ENCODE data around the gene SYNE2.
A peak's percentile ranks its signal among the peaks of the same experiment; 100 is the strongest.
"Not testable (repeated sequence)": the region's sequence is repeated elsewhere in the genome, so short reads cannot be mapped to it uniquely, and the experiment has no call there.

SYNE2 gene

GRCh38 chr14:64026600-64026999, 173.8 kb downstream of the SYNE2 start:
- no peak for DNase-seq

DNA sequence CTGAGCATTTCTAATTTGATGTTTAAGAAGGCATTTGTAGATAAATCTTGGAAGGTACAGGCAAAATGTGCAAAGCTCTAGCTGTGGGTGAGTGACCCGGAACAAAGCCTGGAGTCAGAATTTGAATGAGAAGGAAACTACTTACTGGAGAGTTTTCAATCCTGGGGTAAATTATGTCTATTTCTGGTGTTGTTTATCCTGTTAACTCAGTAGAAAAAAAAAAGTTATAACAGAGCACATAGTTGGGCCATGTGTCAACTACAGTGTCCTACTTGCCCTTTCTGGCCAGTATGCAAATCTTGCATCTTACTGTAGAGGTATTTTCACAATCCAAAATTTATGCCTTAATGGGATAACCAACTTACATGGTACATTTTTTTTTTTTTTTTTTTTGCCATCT, 182.3 kb downstream of the SYNE2 start:
- no peak for DNase-seq

GRCh38 chr14:64037869-64038745, 185.3 kb downstream of the SYNE2 start:
- DNase-seq: not testable (repeated sequence)

DNA sequence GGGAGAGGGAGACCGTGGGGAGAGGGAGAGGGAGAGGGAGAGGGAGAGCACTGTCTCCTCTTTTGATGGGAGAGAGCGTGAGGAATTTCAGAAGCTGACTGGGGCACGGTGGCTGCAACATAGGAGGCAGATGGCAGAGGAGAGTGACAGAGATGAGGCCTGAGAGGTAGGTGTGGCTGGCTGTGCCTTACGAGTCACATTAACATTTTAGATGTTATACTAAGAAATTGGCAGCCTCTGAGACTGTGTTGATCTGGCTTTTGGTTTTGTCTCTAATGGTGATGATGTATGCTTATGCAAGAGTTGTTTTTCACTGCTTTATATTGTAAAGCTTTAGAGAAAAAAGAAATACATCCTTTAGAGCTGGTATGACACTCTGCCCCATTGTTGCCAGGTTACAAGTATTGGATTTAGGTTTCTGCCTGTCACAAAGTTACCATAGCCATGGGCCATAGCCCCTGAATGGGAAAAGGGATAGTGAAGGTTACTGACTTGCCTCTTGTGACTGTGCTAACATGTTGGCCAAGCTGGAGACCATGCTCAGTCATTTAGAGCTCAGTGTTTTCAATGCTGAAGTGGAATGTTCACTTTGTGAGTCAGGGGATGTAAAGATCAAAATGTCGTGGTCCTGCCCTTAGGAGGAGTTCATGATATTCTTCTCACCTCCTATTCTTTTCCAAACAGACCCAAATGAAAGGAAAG, 186.2 kb downstream of the SYNE2 start:
- DNase-seq: no peak

GRCh38 chr14:64040044-64040443, 187.2 kb downstream of the SYNE2 start:
- no peak for DNase-seq

DNA sequence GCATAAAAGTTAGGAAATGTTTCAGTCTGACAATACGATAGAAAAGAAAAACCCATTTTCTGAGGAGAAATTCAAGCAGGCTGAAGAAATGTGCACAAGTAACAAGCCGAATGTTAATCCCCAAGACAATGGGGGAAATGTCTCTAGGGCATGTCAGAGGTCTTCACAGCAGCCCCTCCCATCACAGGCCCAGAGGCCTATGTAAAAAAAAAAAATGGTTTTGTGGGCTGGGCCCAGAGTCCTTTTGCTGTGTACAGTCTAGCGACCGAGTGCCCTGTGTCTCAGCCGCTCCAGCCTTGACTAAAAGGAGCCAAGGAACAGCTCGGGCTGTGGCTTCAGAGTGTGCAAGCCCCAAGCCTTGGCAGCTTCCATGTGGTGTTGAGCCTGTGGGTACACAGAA, 190.5 kb downstream of the SYNE2 start:
- DNase-seq: not testable (repeated sequence)

GRCh38 chr14:64045091-64045490, 192.3 kb downstream of the SYNE2 start:
- no peak for DNase-seq

GRCh38 chr14:64049616-64050381, 197.0 kb downstream of the SYNE2 start:
- no peak for DNase-seq

DNA sequence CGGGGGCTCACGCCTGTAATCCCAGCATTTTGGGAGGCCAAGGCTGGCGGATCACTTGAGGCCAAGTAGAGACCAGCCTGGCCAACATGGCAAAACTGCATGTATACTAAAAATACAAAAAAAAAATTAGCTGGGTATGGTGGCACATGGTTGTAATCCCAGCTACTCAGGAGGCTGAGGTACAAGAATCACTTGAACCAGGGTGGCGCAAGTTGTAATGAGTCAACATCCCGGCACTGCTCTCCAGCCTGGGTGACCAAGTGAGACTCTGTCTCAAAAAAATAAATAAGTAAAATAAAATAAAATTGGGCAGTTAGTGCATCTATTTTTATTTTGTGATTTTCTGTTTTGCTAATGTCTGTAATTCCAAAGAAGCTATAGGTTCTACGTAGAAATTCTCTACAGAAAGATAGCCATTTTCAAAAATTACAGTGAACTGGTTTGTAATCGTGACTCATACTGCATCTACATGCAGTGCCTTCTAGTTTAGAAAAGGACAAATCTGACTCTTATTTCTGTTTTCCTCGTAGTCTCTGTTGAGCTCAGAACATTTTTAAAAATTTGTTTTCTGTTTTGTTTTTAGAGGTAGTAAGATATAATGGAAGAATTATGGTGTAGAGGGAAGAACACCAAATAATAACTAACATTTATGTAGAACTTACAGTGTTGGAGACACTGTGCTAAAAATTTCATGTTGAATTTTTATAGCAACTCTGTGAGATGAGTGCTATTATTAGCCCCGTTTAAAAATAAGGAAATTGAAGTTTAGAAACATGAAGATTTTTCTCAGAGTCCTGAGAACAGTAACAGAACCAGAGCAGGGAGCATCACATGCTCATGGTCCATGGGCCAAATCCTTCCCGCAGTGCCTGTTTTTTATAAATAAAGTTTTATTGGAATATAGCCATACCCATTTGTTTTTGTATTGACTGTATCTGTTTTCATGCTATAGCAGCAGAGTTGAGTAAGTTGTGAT, 201.2 kb downstream of the SYNE2 start:
- peak; percentile 4 for DNase-seq

GRCh38 chr14:64059454-64060198, 206.8 kb downstream of the SYNE2 start:
- no peak for DNase-seq

DNA sequence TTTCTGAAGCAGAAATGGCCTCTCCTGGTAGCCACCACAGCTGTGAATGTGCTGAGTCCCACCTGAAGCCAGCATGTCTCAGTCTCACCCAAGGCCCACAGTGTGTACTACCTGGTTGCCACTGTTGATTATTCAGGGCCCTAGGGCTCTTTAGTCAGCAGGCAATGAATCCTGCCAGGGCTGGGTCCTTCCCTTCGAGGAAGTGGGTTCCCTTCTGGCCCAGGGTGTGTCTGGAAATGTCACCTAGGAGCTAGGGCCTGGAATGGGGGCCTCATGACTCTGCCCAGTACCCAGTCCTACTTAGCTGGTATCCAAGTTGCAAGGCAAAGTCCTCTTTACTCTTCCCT, 207.4 kb downstream of the SYNE2 start:
- no peak for DNase-seq

GRCh38 chr14:64060648-64061096, 207.9 kb downstream of the SYNE2 start:
- no peak for DNase-seq

GRCh38 chr14:64061115-64061514, 208.3 kb downstream of the SYNE2 start:
- DNase-seq: no peak

DNA sequence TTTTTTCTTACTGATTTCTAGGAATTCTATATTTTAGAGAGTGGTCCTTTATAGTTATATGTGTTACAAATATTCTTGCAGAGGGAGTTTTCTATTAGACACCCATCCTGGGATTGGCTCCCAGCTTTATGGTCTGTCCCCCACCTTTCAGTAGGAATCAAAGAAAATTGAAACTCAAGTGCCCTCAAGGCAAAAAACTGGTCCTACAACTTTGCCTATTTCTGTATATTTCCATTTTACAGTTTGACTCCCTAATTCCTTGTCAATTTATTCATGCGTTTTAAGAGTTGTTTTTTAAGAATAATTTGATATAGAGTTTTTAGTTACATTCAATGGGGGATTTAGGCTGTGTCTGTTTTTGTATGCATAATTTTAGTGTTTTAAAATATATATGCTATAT, 208.9 kb downstream of the SYNE2 start:
- DNase-seq: no peak

- DNase-seq: no peak
Measured at GRCh38 chr14:64062381-64063115, 209.7 kb downstream of the SYNE2 start.

- no peak for DNase-seq
Measured at GRCh38 chr14:64064447-64064846, 211.6 kb downstream of the SYNE2 start.

DNA sequence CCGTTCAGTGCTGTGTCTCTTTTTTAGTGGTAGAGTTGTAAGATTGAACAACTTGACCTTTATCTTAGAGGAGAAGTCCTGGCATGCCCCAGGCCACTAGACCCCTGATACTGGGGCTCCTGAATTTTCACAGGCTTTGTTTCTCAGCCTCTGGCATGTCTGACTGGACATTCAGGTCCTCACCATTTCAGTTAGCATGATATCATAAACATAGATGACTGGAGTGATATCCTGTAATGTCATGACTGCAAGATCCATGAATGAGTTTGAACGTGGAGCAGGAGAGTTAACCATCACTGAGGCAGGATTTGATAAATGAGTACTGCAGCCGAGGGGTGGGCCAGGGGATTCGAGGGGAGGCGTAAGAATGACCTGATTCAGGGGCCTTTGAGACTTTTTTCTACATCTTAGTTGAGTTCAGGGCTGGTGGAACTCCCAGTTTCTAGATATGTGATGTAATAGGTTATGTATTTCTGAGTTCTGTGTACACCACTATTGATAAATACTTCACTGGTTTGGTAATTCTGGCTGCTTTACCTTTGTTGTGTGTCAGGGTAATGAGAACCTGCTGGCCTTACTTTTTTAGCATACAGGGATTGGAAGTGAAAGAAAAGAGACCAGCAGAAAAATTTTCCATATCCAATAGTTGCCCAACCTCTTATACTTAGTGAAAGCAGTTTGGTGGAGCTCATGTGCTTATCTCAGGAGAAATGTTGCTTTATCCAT, 217.0 kb downstream of the SYNE2 start:
- no peak for DNase-seq

DNA sequence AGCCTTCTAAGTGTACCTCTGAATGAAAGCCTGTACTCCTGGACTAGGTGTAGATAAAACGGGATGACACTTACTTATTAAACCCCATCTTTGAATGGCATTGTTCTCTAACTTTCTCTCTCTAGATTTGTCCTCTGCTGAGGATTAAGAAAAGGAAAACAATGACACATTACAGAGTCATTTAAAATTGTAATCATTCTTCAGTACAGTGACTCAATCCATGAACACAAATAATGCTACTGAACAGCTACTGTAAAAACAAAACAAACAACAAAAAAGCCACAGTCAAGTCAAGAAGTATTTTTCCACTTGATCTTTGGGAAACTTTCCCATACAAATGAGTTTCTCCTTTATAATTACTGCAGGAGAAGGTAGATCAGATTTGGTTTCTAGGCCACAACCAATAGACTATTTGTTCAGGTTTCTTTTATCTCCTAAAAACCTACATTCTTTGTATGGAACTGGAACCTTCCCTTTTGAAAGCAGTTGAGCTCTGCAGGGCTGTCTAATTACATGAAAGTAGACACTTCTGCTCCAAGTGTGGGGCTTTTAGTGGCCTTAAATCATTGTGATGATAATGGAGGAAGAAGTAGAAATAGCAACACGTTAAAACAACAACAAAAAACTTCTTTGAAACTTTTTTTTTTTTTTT, 222.3 kb downstream of the SYNE2 start:
- DNase-seq: no peak

GRCh38 chr14:64075613-64076005, 222.8 kb downstream of the SYNE2 start:
- DNase-seq: no peak

GRCh38 chr14:64080452-64080851, 227.6 kb downstream of the SYNE2 start:
- no peak for DNase-seq

All from NK-92 treated with Interleukin-12 subunit alpha and Interleukin-12 subunit beta, amount 100 ng/mL, for 24 hours (cell line).